ACHN (cell line): ENCODE data around the gene NCOA5.
A peak's percentile ranks its signal among the peaks of the same experiment; 100 is the strongest.

Experiments
- DNase-seq: peaks from one replicate; pipeline ENCODE4 v3.0.0-alpha.2; 2015
- in situ Hi-C: cut with HindIII; loops from 2 replicates; pipeline ENCODE4 v1.10.0; 2017; ENCODE audit warnings: low sequenced_read_pairs, low pct_ligation_motif_present, low pct_unique_long_range_greater_than_20kb

Gene NCOA5

GRCh38 chr20:46122071-46122470 lies 32.3 kb upstream of the NCOA5 start:
- in situ Hi-C loops: no loop called here
- DNase-seq: peak; percentile 79

- in situ Hi-C loops: no loop called here
- DNase-seq: no peak
Measured at GRCh38 chr20:46121184-46121930, 31.6 kb upstream of the NCOA5 start.

- no peak for DNase-seq
- in situ Hi-C loops: no loop called here
Measured at GRCh38 chr20:46120136-46120535, 30.4 kb upstream of the NCOA5 start.

GRCh38 chr20:46119547-46119946 lies 29.8 kb upstream of the NCOA5 start:
- in situ Hi-C loops: no loop called here
- DNase-seq: no peak

- in situ Hi-C loops: no loop called here
- peak; percentile 37 for DNase-seq
Measured at GRCh38 chr20:46119028-46119546, 29.3 kb upstream of the NCOA5 start.

- in situ Hi-C loops: no loop called here
- peak; percentile 73 for DNase-seq
Measured at GRCh38 chr20:46118481-46119020, 28.8 kb upstream of the NCOA5 start.

- peak; percentile 91 for DNase-seq
- in situ Hi-C loops: no loop called here
Measured at GRCh38 chr20:46117704-46118467, 28.1 kb upstream of the NCOA5 start, which contains the start of gene CD40. TSS of gene CD40 (plus strand) at chr20:46118314. CDS start at chr20:46118344, 30 bp downstream.

- no peak for DNase-seq
- in situ Hi-C loops: no loop called here
Measured at GRCh38 chr20:46114449-46114848, 24.7 kb upstream of the NCOA5 start.

GRCh38 chr20:46113113-46113470 lies 23.3 kb upstream of the NCOA5 start:
- DNase-seq: no peak
- in situ Hi-C loops: no loop called here

- DNase-seq: no peak
- in situ Hi-C loops: no loop called here
Measured at GRCh38 chr20:46112430-46113112, 22.8 kb upstream of the NCOA5 start.

GRCh38 chr20:46111836-46112212 lies 22.1 kb upstream of the NCOA5 start:
- DNase-seq: no peak
- in situ Hi-C loops: no loop called here

GRCh38 chr20:46111028-46111835 lies 21.5 kb upstream of the NCOA5 start:
- in situ Hi-C loops: no loop called here
- no peak for DNase-seq

GRCh38 chr20:46108976-46109375 lies 19.2 kb upstream of the NCOA5 start:
- no peak for DNase-seq
- in situ Hi-C loops: no loop called here

- in situ Hi-C loops: no loop called here
- DNase-seq: no peak
Measured at GRCh38 chr20:46108435-46108841, 18.7 kb upstream of the NCOA5 start.

- no peak for DNase-seq
- in situ Hi-C loops: no loop called here
Measured at GRCh38 chr20:46107061-46107460, 17.3 kb upstream of the NCOA5 start.

GRCh38 chr20:46104262-46104661 lies 14.5 kb upstream of the NCOA5 start:
- in situ Hi-C loops: no loop called here
- DNase-seq: no peak

- DNase-seq: no peak
- in situ Hi-C loops: no loop called here
Measured at GRCh38 chr20:46102940-46103339, 13.2 kb upstream of the NCOA5 start.

- DNase-seq: no peak
- in situ Hi-C loops: no loop called here
Measured at GRCh38 chr20:46101957-46102356, 12.2 kb upstream of the NCOA5 start.
